OCI-LY1 (cell line): ENCODE measurements around the gene DLD.

Experiments used
- EZH2 ChIP-seq: fragments of 200-600 bp; sonication (generic), shearing (Covaris generic); IDR thresholded peaks from 2 replicates; pipeline ENCODE4 v1.8.0; 2017; ENCODE audit warnings: borderline replicate concordance, mixed run types, mild to moderate bottlenecking, antibody characterized with exemption, low read length, moderate library complexity, mixed read lengths
- TF ChIP-seq, protein P1 (sequence below): fragments of 200-600 bp; sonication (generic), shearing (Covaris generic); IDR thresholded peaks from 2 replicates; pipeline ENCODE4 v1.5.1; 2017; ENCODE audit warnings: mild to moderate bottlenecking, antibody characterized with exemption, low read length, moderate library complexity, mixed read lengths

DNA sequence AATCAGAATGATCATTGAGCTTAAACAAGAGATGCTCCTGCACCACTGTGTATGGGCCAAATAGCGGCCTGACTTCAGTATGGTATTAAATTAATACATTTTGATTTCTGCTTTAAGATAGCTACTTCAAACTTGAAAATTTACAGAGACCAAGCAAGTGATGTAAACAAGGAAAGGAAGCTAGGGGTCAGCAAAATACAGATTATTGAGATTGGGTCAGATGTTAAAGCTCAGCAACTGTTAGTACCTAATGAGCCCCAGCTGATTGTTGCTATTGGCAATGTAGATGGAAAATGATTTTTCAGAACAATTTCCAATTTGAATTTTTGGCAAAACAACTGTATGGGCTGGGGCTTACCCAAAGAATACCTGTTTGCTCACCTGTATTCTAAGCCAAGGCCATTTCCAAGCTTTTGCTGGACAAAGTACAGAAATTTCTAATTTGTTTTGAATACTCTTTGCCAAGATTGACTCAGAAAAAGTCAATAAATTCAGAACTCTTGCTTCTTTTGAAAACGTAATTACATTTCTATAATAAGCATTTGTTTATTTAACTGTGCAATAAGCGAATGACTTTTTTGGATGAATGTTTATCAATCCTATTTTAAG is 23.0 kb upstream of the DLD start:
- TF ChIP-seq, protein P1, sequence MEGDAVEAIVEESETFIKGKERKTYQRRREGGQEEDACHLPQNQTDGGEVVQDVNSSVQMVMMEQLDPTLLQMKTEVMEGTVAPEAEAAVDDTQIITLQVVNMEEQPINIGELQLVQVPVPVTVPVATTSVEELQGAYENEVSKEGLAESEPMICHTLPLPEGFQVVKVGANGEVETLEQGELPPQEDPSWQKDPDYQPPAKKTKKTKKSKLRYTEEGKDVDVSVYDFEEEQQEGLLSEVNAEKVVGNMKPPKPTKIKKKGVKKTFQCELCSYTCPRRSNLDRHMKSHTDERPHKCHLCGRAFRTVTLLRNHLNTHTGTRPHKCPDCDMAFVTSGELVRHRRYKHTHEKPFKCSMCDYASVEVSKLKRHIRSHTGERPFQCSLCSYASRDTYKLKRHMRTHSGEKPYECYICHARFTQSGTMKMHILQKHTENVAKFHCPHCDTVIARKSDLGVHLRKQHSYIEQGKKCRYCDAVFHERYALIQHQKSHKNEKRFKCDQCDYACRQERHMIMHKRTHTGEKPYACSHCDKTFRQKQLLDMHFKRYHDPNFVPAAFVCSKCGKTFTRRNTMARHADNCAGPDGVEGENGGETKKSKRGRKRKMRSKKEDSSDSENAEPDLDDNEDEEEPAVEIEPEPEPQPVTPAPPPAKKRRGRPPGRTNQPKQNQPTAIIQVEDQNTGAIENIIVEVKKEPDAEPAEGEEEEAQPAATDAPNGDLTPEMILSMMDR = no peak
- no peak for TF ChIP-seq EZH2
